C4-2B (cell line): ENCODE data around the gene NR2F1-AS1.

Experiments used
- H3K27ac ChIP-seq: fragments of 450-650 bp; 2 replicates; pipeline ENCODE4 v1.5.1; 2017
- ZFX ChIP-seq: fragments of 450-650 bp; IDR thresholded peaks from 2 replicates; pipeline ENCODE4 v1.6.1; 2017
- TF ChIP-seq, protein P1 (sequence below): fragments of 450-650 bp; conservative IDR thresholded peaks from 2 replicates; pipeline ENCODE4 v1.5.1; 2017; ENCODE audit warnings: mild to moderate bottlenecking

Gene NR2F1-AS1

DNA sequence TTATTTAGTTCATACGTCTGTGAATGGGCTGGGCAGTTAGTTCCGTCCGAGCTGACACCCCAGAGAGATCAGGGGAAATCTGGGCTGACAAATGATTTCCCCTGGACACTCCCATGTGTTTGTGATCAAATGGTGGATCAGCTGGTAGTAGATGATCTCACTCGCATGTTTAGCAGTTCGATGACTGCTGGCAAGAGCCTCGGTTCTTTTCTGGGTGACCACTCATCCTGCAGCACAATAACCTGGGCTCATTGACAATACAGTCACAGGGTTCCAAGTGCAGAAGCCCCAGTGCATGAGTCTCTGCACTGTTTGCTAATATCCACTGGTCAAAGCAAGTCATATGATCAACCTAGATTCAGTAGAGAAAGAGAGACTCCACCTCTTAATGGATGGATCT is 155.9 kb downstream of the NR2F1-AS1 start:
- H3K27ac ChIP-seq, result no peak overlapping the region
- no peak for TF ChIP-seq ZFX
- TF ChIP-seq, protein P1, sequence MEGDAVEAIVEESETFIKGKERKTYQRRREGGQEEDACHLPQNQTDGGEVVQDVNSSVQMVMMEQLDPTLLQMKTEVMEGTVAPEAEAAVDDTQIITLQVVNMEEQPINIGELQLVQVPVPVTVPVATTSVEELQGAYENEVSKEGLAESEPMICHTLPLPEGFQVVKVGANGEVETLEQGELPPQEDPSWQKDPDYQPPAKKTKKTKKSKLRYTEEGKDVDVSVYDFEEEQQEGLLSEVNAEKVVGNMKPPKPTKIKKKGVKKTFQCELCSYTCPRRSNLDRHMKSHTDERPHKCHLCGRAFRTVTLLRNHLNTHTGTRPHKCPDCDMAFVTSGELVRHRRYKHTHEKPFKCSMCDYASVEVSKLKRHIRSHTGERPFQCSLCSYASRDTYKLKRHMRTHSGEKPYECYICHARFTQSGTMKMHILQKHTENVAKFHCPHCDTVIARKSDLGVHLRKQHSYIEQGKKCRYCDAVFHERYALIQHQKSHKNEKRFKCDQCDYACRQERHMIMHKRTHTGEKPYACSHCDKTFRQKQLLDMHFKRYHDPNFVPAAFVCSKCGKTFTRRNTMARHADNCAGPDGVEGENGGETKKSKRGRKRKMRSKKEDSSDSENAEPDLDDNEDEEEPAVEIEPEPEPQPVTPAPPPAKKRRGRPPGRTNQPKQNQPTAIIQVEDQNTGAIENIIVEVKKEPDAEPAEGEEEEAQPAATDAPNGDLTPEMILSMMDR, result no peak

DNA sequence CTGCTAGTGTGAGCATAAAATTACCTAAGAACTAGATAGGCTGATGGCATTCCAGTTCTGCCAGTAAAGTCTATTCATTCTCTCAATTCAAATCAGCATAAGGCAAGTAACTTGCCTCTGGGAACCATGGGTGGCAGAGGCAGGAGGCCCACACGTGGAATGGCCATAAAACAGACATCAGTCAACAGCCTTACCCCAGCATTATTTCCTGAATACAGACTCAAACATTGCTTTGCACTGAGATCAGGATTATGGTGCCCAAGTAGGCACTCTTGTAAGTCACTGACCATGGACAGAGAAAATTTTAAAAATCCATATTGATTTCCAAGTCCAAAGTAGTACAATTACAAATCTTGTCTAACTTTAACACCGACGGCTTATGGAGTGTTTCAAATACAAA is 157.7 kb downstream of the NR2F1-AS1 start:
- no peak for TF ChIP-seq ZFX
- TF ChIP-seq, protein P1, result no peak
- no peak overlapping the region for H3K27ac ChIP-seq

DNA sequence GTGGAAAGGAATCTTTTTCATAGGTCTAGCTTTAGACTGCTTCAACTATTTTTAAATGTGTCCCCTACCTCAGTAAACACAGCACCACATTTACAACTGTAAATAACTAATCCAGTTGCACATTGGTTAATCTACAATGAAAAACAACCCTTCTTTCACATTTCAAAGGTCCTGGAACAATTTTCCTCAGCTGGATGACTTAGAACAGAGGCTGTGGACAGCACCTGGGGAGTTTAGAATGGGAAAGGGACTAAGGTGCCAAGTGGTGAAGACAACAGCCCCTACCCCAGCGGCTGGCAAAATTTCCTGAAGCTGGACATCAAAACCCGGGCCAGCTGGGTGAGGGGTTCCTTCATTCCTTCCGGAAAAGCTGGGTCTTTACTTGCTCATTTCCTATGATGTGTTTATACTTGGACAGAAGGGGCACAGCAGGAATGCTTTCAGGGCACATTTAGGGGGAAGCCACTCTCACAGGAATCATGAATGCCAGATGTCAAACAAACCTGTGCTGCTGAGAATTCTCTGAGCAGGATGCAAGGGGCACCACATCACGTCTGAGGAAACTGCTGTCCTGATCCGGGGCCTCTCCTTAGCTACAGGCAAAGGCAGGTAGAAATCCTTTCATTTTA is 158.3 kb downstream of the NR2F1-AS1 start:
- TF ChIP-seq, protein P1, result no peak
- TF ChIP-seq ZFX, result no peak
- H3K27ac ChIP-seq, result no peak overlapping the region

DNA sequence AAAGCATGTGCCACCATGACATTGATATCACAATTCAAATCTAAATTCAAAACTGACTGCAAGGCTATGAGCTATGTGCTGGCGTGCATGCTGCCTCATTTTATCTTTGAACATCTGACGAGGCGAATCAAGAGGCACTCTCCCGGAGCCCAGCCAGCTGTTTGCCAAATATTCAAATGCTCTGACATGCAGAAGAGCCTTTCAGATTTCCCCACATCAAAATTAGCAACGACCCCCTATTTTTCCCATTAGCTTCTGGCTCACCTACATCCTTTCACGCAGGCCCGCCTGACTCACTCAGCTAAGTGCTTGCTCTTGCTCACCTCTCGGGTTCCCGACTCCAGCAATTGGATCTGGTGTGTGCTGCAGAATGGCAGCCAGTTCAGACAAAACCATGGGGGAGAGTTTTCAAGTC is 159.0 kb downstream of the NR2F1-AS1 start:
- no peak for TF ChIP-seq ZFX
- TF ChIP-seq, protein P1, result no peak
- no peak overlapping the region for H3K27ac ChIP-seq

DNA sequence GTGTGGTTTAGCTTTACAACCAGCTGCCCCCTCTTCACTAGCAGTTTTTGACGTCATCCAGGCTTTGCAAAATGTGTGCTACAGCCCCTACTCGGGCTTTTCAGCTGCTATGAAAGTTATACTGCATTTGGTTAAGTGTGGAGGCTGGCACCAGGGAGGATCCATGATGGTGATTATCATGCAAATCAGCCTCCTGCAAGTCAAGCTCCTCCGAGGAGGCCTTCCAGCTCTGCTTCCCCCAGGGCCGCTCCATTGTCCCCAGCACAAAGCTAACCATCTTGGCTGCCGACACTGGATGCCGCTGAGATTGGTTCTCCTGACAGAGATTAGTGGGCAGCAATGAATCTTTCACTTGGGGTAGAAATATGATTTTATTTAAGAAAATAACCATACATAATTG is 159.6 kb downstream of the NR2F1-AS1 start:
- TF ChIP-seq, protein P1, result no peak
- no peak for TF ChIP-seq ZFX
- H3K27ac ChIP-seq, result no peak overlapping the region

DNA sequence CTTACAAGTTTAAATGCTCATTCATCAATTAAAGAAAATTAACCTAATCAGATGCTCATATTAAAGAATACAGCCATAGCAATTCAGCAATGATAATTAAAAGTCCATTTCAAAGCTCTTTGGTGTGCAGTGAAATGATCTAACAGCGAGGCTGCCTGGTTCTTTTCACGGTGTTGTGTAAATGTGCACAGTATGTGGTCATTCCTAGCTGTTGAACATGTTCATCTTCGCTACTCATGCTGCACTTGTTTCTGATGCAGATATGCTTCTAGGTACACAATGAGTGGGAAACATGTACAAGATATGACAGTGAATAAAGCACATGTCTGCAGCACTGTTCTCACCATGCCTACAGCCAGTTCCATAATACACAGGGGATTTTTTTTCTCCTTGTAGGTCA is 163.5 kb downstream of the NR2F1-AS1 start:
- no peak overlapping the region for H3K27ac ChIP-seq
- TF ChIP-seq, protein P1, result no peak
- TF ChIP-seq ZFX, result no peak

DNA sequence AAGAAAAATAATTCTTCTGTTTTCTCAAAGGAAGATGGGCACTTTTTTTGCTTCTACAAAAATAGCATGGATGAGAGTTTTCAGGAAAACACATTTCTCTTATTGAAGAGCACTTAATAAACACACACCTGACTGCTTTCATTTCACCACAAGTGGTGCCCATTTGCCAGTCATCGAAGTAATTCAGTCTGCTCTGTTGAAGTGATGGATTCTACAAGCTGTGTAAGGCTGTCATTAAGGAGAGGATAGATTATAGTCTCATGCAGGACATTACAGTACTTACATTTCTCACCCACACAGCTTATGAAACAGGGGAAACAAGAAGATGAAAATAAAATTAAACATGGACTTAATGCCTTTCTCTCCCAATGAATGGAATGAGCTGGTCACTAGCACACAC is 165.2 kb downstream of the NR2F1-AS1 start:
- no peak overlapping the region for H3K27ac ChIP-seq
- TF ChIP-seq, protein P1, result no peak
- TF ChIP-seq ZFX, result no peak
